K562 (cell line): ENCODE measurements around the gene PIK3R1. TPM values are rescaled to one million over a fixed set of nuclear protein-coding genes. Genes with fewer than 3 reads are reported as not detected.

Experiments used
- CBFB ChIP-seq: sonication (generic); formaldehyde crosslinking; IDR thresholded peaks from 2 replicates; pipeline ENCODE4 v1.4.0; 2020; ENCODE audit warnings: mild to moderate bottlenecking, missing genetic modification reagents
- CBX1 ChIP-seq: sonication (generic); IDR thresholded peaks from 2 replicates; pipeline ENCODE4 v1.6.1; 2016; ENCODE audit warnings: antibody characterized with exemption, low read depth, mild to moderate bottlenecking
- ERF ChIP-seq: fragments of 450-650 bp; formaldehyde crosslinking; IDR thresholded peaks from 2 replicates; pipeline ENCODE4 v1.4.0; 2020; ENCODE audit warnings: mild to moderate bottlenecking, mixed read lengths
- ETS2 ChIP-seq: IDR thresholded peaks from 2 replicates; pipeline ENCODE4 v1.6.1; 2016; ENCODE audit warnings: borderline replicate concordance, missing genetic modification characterization, mild to moderate bottlenecking, moderate library complexity, missing compliant biosample characterization; ENCODE audit not compliant: poor library complexity, severe bottlenecking
- EWSR1 ChIP-seq: fragments of 450-650 bp; IDR thresholded peaks from 2 replicates; pipeline ENCODE4 v1.6.1; 2018; ENCODE audit warnings: borderline replicate concordance, mild to moderate bottlenecking, low read depth, moderate library complexity; ENCODE audit not compliant: partially characterized antibody
- KHSRP ChIP-seq: fragments of 450-650 bp; IDR thresholded peaks from 2 replicates; pipeline ENCODE4 v1.6.1; 2017
- MCM7 ChIP-seq, 2 experiments: fragments of 450-650 bp; IDR thresholded peaks; 2 replicates each; pipeline ENCODE4 v1.6.1; 2016 to 2018
- NCOA2 ChIP-seq, 2 experiments: fragments of 450-650 bp; IDR thresholded peaks; 2 replicates each; pipeline ENCODE4 v1.6.1; 2018; ENCODE audit warnings: mild to moderate bottlenecking in 2 of 2, moderate library complexity in 1 of 2; ENCODE audit not compliant: partially characterized antibody in 2 of 2
- NFATC3 ChIP-seq: fragments of 450-650 bp; IDR thresholded peaks from 2 replicates; pipeline ENCODE4 v1.6.1; 2017; ENCODE audit warnings: mild to moderate bottlenecking
- NFIC ChIP-seq: fragments of 450-650 bp; IDR thresholded peaks from 2 replicates; pipeline ENCODE4 v1.6.1; 2017; ENCODE audit warnings: mild to moderate bottlenecking, inconsistent platforms
- PHB2 ChIP-seq: fragments of 450-650 bp; IDR thresholded peaks from 2 replicates; pipeline ENCODE4 v1.6.1; 2017; ENCODE audit warnings: low read depth
- RFX7 ChIP-seq: fragments of 250-450 bp; sonication (Bioruptor Pico); IDR thresholded peaks from 2 replicates; pipeline ENCODE4 v1.5.1; 2021; ENCODE audit warnings: mild to moderate bottlenecking
- TARDBP ChIP-seq: fragments of 450-650 bp; IDR thresholded peaks from 2 replicates; pipeline ENCODE4 v1.6.1; 2016
- ZBED1 ChIP-seq: IDR thresholded peaks from 2 replicates; pipeline ENCODE4 v1.6.1; 2014
- polyA plus RNA-seq, 8 experiments: library from polyadenylated mRNA; depleted of rRNA in 4 of 8; stranded (reverse) in 5 of 8; unstranded in 3 of 8; fragments of >200 nt; fragmentation: Nextera tagmentation in 2 of 8; fragmentation: Illumina TruSeq in 1 of 8; extraction: Ambion mirVana in 2 of 8; extraction: Trizol in 1 of 8; gene quantifications; 2 replicates each; pipeline versions ENCODE4 v1.2.1 to v1.2.3, GENCODE V29; 2011 to 2014; ENCODE audit warnings: inconsistent platforms in 1 of 8, missing spikeins in 1 of 8
- total RNA-seq, 7 experiments: library from RNA; depleted of rRNA in 6 of 7; stranded (reverse); fragments of >200 nt in 6 of 7; fragmentation: Illumina TruSeq in 2 of 7; extraction: Trizol in 2 of 7; gene quantifications; 2 replicates each; pipeline versions ENCODE4 v1.2.1 to v1.2.3, GENCODE V29; 2011 to 2021; ENCODE audit warnings: low replicate concordance in 1 of 7
- TF ChIP-seq, protein P1 (sequence below): fragments of 450-650 bp; IDR thresholded peaks from 2 replicates; pipeline ENCODE4 v1.6.1; 2016; ENCODE audit warnings: mild to moderate bottlenecking, moderate library complexity
- TF ChIP-seq, protein P2 (sequence below): sonication (generic); formaldehyde crosslinking; IDR thresholded peaks from 2 replicates; pipeline ENCODE4 v1.8.0; 2022; ENCODE audit warnings: mild to moderate bottlenecking, missing genetic modification reagents
- TF ChIP-seq, protein P3 (sequence below): fragments of 250-450 bp; sonication (Bioruptor Pico); IDR thresholded peaks from 2 replicates; pipeline ENCODE4 v1.4.0; 2020; ENCODE audit warnings: mild to moderate bottlenecking, moderate library complexity

Gene PIK3R1
- total and polyA plus RNA-seq, 9 of the 15 experiments (the other 6 are each of a cell fraction or from before 2014, with no cell fraction given), result 1.1 to 9.7 (median 4.8) TPM

DNA sequence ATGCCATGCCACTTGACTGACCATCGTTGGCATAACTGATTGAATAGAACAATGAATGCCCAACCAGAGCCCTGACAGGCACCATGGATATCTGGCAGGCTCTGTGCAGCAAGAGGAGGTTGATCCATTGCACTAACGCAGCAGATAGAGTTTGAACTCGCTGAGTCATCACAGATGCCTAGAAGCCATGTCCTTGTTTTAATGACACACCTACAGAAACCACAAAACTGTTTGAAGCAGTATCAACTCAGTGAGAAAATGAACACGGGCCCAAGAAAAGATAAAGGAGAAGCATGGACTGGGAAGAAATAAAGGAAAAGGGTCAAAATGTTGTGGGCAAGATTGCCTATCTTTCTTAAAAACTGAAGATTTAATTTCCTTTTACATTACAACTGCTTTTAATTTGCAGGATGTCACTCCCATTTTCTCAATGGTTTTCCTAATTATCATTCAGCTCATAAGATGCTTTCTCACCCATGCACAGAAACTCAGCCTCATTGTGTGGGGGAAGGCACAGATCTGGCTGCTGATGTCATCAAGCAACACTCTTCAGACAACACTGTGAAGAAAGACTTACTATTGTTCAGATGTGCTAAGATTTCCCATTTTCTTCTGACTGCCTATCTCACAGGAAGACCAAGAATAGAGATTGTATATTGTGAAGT lies 129.0 kb downstream of the PIK3R1 start (continued):
- TF ChIP-seq ERF (CRISPR knock-in tag), result no peak
- TF ChIP-seq, protein P1, sequence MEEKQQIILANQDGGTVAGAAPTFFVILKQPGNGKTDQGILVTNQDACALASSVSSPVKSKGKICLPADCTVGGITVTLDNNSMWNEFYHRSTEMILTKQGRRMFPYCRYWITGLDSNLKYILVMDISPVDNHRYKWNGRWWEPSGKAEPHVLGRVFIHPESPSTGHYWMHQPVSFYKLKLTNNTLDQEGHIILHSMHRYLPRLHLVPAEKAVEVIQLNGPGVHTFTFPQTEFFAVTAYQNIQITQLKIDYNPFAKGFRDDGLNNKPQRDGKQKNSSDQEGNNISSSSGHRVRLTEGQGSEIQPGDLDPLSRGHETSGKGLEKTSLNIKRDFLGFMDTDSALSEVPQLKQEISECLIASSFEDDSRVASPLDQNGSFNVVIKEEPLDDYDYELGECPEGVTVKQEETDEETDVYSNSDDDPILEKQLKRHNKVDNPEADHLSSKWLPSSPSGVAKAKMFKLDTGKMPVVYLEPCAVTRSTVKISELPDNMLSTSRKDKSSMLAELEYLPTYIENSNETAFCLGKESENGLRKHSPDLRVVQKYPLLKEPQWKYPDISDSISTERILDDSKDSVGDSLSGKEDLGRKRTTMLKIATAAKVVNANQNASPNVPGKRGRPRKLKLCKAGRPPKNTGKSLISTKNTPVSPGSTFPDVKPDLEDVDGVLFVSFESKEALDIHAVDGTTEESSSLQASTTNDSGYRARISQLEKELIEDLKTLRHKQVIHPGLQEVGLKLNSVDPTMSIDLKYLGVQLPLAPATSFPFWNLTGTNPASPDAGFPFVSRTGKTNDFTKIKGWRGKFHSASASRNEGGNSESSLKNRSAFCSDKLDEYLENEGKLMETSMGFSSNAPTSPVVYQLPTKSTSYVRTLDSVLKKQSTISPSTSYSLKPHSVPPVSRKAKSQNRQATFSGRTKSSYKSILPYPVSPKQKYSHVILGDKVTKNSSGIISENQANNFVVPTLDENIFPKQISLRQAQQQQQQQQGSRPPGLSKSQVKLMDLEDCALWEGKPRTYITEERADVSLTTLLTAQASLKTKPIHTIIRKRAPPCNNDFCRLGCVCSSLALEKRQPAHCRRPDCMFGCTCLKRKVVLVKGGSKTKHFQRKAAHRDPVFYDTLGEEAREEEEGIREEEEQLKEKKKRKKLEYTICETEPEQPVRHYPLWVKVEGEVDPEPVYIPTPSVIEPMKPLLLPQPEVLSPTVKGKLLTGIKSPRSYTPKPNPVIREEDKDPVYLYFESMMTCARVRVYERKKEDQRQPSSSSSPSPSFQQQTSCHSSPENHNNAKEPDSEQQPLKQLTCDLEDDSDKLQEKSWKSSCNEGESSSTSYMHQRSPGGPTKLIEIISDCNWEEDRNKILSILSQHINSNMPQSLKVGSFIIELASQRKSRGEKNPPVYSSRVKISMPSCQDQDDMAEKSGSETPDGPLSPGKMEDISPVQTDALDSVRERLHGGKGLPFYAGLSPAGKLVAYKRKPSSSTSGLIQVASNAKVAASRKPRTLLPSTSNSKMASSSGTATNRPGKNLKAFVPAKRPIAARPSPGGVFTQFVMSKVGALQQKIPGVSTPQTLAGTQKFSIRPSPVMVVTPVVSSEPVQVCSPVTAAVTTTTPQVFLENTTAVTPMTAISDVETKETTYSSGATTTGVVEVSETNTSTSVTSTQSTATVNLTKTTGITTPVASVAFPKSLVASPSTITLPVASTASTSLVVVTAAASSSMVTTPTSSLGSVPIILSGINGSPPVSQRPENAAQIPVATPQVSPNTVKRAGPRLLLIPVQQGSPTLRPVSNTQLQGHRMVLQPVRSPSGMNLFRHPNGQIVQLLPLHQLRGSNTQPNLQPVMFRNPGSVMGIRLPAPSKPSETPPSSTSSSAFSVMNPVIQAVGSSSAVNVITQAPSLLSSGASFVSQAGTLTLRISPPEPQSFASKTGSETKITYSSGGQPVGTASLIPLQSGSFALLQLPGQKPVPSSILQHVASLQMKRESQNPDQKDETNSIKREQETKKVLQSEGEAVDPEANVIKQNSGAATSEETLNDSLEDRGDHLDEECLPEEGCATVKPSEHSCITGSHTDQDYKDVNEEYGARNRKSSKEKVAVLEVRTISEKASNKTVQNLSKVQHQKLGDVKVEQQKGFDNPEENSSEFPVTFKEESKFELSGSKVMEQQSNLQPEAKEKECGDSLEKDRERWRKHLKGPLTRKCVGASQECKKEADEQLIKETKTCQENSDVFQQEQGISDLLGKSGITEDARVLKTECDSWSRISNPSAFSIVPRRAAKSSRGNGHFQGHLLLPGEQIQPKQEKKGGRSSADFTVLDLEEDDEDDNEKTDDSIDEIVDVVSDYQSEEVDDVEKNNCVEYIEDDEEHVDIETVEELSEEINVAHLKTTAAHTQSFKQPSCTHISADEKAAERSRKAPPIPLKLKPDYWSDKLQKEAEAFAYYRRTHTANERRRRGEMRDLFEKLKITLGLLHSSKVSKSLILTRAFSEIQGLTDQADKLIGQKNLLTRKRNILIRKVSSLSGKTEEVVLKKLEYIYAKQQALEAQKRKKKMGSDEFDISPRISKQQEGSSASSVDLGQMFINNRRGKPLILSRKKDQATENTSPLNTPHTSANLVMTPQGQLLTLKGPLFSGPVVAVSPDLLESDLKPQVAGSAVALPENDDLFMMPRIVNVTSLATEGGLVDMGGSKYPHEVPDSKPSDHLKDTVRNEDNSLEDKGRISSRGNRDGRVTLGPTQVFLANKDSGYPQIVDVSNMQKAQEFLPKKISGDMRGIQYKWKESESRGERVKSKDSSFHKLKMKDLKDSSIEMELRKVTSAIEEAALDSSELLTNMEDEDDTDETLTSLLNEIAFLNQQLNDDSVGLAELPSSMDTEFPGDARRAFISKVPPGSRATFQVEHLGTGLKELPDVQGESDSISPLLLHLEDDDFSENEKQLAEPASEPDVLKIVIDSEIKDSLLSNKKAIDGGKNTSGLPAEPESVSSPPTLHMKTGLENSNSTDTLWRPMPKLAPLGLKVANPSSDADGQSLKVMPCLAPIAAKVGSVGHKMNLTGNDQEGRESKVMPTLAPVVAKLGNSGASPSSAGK, result no peak; the same call in 1 of the 2 replicates
- no peak for TF ChIP-seq PHB2
- TF ChIP-seq, protein P2, sequence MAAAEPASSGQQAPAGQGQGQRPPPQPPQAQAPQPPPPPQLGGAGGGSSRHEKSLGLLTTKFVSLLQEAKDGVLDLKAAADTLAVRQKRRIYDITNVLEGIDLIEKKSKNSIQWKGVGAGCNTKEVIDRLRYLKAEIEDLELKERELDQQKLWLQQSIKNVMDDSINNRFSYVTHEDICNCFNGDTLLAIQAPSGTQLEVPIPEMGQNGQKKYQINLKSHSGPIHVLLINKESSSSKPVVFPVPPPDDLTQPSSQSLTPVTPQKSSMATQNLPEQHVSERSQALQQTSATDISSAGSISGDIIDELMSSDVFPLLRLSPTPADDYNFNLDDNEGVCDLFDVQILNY (CRISPR knock-in tag), result no peak
- TF ChIP-seq MCM7 (IDR thresholded peaks at IDR 0.05), result no peak
- TF ChIP-seq ETS2 (tag), result no peak
- no peak for TF ChIP-seq EWSR1
- no peak for TF ChIP-seq RFX7 (CRISPR knock-in tag)
- peak; percentile 21; the same call in 1 of the 2 replicates for TF ChIP-seq NFIC
- no peak for TF ChIP-seq KHSRP
- TF ChIP-seq NCOA2 (IDR thresholded peaks at IDR 0.05; ENCODE audit: partially characterized antibody in 2 of 2), result no peak
- no peak for TF ChIP-seq NFATC3
- TF ChIP-seq CBFB, result no peak
- no peak for TF ChIP-seq ZBED1
- TF ChIP-seq, protein P3, sequence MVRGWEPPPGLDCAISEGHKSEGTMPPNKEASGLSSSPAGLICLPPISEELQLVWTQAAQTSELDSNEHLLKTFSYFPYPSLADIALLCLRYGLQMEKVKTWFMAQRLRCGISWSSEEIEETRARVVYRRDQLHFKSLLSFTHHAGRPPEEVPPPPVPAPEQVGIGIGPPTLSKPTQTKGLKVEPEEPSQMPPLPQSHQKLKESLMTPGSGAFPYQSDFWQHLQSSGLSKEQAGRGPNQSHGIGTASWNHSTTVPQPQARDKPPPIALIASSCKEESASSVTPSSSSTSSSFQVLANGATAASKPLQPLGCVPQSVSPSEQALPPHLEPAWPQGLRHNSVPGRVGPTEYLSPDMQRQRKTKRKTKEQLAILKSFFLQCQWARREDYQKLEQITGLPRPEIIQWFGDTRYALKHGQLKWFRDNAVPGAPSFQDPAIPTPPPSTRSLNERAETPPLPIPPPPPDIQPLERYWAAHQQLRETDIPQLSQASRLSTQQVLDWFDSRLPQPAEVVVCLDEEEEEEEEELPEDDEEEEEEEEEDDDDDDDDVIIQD, result no peak
- no peak for TF ChIP-seq CBX1
- no peak for TF ChIP-seq TARDBP
